ENCODE measurements around the gene BNC2. TPM values are rescaled to one million over a fixed set of nuclear protein-coding genes. Genes with fewer than 3 reads are reported as not detected.

The BNC2 gene
- total and polyA plus RNA-seq, 4 donors, result 3.1 to 51.2 (median 16.9) TPM

GRCh38 chr9:16625811-16626210 is 244.7 kb downstream of the BNC2 start:
- H3K27me3 ChIP-seq (ENCODE audit: control insufficient read depth, insufficient read depth, low read length), result peaks cover 3% of the 10 kb centered on the region
- H3K4me3 ChIP-seq (ENCODE audit: low read depth, low read length), result no peak overlapping the region
- DNase-seq (ENCODE audit: low read depth in 4 of 6, low spot score in 6 of 6), result peak in 1 of 6 donors; percentile 27
- no peak overlapping the region for H3K27ac ChIP-seq (ENCODE audit: low read depth, low read length)
- H3K9me3 ChIP-seq (ENCODE audit: control insufficient read depth, insufficient read depth, low read length), result no peaks in the 10 kb centered on the region
- WGBS (ENCODE audit: insufficient coverage), result no CpG with 5 or more reads among the region's 1 CpG
- no peaks in the 10 kb centered on the region for H3K4me1 ChIP-seq (ENCODE audit: control insufficient read depth, insufficient read depth, low read length)
- no peaks in the 10 kb centered on the region for H3K36me3 ChIP-seq (ENCODE audit: control insufficient read depth, insufficient read depth, low read length)

DNA sequence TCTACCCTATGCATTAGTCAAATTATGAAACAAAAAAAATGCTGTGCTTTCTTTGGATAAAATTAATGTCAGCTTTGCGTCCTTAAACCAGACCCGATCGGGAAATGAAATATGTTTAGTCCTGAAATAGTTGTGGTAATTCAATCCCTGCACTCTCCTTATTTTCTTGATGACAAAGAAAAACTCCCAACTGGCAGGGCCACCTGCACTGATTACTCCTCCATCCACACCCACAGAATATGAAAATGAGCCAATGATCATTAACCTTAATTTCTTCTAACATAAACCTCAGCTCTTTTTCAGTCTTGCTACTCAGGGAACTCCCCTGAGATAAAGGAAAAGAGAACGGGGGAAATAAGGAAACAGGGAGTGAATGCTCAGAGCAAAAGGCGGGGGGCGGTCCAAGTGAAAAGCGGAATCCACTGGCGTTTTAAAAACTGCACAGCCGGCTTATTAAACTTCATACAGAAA is 245.3 kb downstream of the BNC2 start:
- Histone ChIP-seq H3K4me1 (ENCODE audit: control insufficient read depth, insufficient read depth, low read length) (no peaks in the 10 kb centered on the region), H3K4me3 (ENCODE audit: low read depth, low read length) (no peak overlapping the region), H3K27ac (ENCODE audit: low read depth, low read length) (no peak overlapping the region), H3K27me3 (ENCODE audit: control insufficient read depth, insufficient read depth, low read length) (peaks cover 3% of the 10 kb centered on the region), H3K36me3 (ENCODE audit: control insufficient read depth, insufficient read depth, low read length) (no peaks in the 10 kb centered on the region), H3K9me3 (ENCODE audit: control insufficient read depth, insufficient read depth, low read length) (no peaks in the 10 kb centered on the region)
- no peak for DNase-seq (ENCODE audit: low read depth in 4 of 6, low spot score in 6 of 6)
- 88% methylated on average over 3 of the region's 9 CpGs for WGBS (ENCODE audit: insufficient coverage)

DNA sequence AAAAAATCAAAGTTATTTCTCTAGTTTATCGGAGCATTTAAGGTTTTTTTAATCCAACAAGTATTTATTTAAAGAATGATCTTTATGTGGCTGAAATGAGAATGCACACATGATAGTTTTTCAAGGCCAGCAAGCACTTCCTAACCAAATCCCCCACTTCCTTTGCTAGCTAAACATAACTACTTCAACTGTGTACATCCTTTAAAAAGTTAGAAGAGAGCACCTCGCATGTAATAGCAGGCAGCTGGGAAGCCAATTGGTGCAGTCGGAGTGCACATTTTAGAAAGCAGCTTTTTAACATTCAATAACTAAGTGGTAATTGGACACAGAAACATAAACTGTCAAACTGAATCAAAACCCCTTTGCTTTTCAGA is 245.7 kb downstream of the BNC2 start:
- no peak for DNase-seq (ENCODE audit: low read depth in 4 of 6, low spot score in 6 of 6)
- Histone ChIP-seq H3K27me3 (ENCODE audit: control insufficient read depth, insufficient read depth, low read length) (peaks cover 3% of the 10 kb centered on the region), H3K4me1 (ENCODE audit: control insufficient read depth, insufficient read depth, low read length) (no peaks in the 10 kb centered on the region), H3K27ac (ENCODE audit: low read depth, low read length) (no peak overlapping the region), H3K9me3 (ENCODE audit: control insufficient read depth, insufficient read depth, low read length) (no peaks in the 10 kb centered on the region), H3K36me3 (ENCODE audit: control insufficient read depth, insufficient read depth, low read length) (no peaks in the 10 kb centered on the region), H3K4me3 (ENCODE audit: low read depth, low read length) (no peak overlapping the region)
- no CpG with 5 or more reads among the region's 3 CpGs for WGBS (ENCODE audit: insufficient coverage)

- H3K4me1 ChIP-seq (ENCODE audit: control insufficient read depth, insufficient read depth, low read length), result no peaks in the 10 kb centered on the region
- H3K36me3 ChIP-seq (ENCODE audit: control insufficient read depth, insufficient read depth, low read length), result no peaks in the 10 kb centered on the region
- peaks cover 3% of the 10 kb centered on the region for H3K27me3 ChIP-seq (ENCODE audit: control insufficient read depth, insufficient read depth, low read length)
- 57% methylated on average over 2 of the region's 6 CpGs for WGBS (ENCODE audit: insufficient coverage)
- no peaks in the 10 kb centered on the region for H3K9me3 ChIP-seq (ENCODE audit: control insufficient read depth, insufficient read depth, low read length)
- H3K27ac ChIP-seq (ENCODE audit: low read depth, low read length), result no peak overlapping the region
- no peak overlapping the region for H3K4me3 ChIP-seq (ENCODE audit: low read depth, low read length)
- DNase-seq (ENCODE audit: low read depth in 4 of 6, low spot score in 6 of 6), result no peak
Observed at GRCh38 chr9:16623989-16624743, 246.3 kb downstream of the BNC2 start.

DNA sequence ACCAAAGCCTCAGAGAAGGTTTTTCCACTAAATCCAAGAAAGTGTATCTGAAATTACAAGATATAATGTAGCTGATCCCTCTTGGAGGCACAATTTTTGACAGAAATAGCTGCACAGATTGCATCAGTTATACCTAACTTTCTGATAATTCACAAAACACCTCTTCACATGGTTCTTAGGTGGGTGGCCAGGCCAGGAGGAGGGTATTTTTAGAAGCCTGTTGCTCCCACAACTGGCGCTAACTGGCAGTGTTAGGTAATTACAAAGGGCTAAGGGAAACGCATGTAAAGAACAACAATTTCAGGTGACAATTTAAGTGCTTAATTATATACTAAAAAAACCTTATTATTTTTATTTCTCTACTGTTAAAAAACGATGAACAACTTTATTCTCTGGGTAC is 247.9 kb downstream of the BNC2 start:
- WGBS (ENCODE audit: insufficient coverage), result no CpG with 5 or more reads among the region's 3 CpGs

DNA sequence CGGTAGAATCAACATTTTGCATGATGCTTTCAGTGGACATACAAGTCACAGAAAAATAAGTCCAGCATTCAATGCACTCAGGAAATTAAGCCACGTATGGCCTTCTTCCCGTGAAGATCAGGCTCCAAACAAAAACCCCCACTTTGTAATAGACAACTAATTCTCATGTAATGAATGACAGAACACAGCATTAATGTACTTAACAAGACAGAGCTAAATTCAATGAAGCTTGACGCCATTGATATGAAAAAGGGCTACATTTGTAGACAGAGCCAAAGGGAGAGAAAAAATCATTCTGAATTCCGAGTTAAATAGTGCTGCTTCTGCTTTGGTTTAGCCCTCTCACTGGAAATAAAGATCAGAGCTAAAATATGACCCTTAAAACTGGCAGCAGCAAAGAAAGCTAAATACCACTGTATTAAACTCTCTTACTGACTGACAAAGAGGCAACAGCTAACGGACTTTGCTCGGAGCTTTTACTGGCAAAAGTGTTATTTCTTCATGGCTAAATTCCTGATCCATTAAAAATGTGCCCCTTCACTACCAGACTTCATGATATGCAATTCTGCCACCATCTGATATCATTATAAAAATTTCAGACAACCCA is 250.5 kb downstream of the BNC2 start:
- H3K9me3 ChIP-seq (ENCODE audit: control insufficient read depth, insufficient read depth, low read length), result no peaks in the 10 kb centered on the region
- no peaks in the 10 kb centered on the region for H3K4me1 ChIP-seq (ENCODE audit: control insufficient read depth, insufficient read depth, low read length)
- no peak overlapping the region for H3K4me3 ChIP-seq (ENCODE audit: low read depth, low read length)
- no peaks in the 10 kb centered on the region for H3K27me3 ChIP-seq (ENCODE audit: control insufficient read depth, insufficient read depth, low read length)
- peak overlapping the region; percentile 22 for H3K27ac ChIP-seq (ENCODE audit: low read depth, low read length)
- no peaks in the 10 kb centered on the region for H3K36me3 ChIP-seq (ENCODE audit: control insufficient read depth, insufficient read depth, low read length)
- 67% methylated on average over 2 of the region's 7 CpGs for WGBS (ENCODE audit: insufficient coverage)
- peak in 1 of 6 donors; percentile 31 for DNase-seq (ENCODE audit: low read depth in 4 of 6, low spot score in 6 of 6)

More for the DNA sequence above, 247.9 kb downstream of the BNC2 start:
- no peak for DNase-seq (ENCODE audit: low read depth in 4 of 6, low spot score in 6 of 6)
- no peak overlapping the region for H3K27ac ChIP-seq (ENCODE audit: low read depth, low read length)
- H3K4me3 ChIP-seq (ENCODE audit: low read depth, low read length), result no peak overlapping the region
- H3K4me1 ChIP-seq (ENCODE audit: control insufficient read depth, insufficient read depth, low read length), result no peaks in the 10 kb centered on the region
- H3K36me3 ChIP-seq (ENCODE audit: control insufficient read depth, insufficient read depth, low read length), result no peaks in the 10 kb centered on the region
- no peaks in the 10 kb centered on the region for H3K27me3 ChIP-seq (ENCODE audit: control insufficient read depth, insufficient read depth, low read length)
- no peaks in the 10 kb centered on the region for H3K9me3 ChIP-seq (ENCODE audit: control insufficient read depth, insufficient read depth, low read length)

- Histone ChIP-seq H3K36me3 (ENCODE audit: control insufficient read depth, insufficient read depth, low read length) (no peaks in the 10 kb centered on the region), H3K27me3 (ENCODE audit: control insufficient read depth, insufficient read depth, low read length) (no peaks in the 10 kb centered on the region), H3K27ac (ENCODE audit: low read depth, low read length) (peak overlapping the region; percentile 22), H3K4me1 (ENCODE audit: control insufficient read depth, insufficient read depth, low read length) (no peaks in the 10 kb centered on the region), H3K9me3 (ENCODE audit: control insufficient read depth, insufficient read depth, low read length) (no peaks in the 10 kb centered on the region), H3K4me3 (ENCODE audit: low read depth, low read length) (no peak overlapping the region)
- DNase-seq (ENCODE audit: low read depth in 4 of 6, low spot score in 6 of 6), result peak in 1 of 6 donors; percentile 26
Observed at GRCh38 chr9:16619402-16619801, 251.1 kb downstream of the BNC2 start.

DNA sequence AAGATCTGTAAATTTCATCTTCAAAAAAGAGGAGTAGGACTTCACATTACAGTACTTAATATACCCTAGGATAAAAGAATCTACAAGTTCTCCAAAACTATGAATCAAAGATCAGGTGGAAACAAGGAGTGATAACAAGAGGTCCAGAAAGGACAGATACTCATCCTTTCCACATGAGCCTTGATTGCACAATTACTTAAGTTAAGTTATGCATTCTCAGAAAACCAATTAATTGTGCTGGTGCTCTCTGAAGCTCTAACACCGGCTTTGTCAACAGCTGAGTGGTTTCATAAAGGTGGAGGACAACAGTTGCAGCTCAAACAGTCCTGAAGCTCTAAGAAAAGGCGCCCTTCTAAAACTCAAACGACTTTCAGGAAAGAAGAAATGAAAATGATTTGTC is 251.9 kb downstream of the BNC2 start:
- 80% methylated on average over 1 of the region's 3 CpGs for WGBS (ENCODE audit: insufficient coverage)
- no peak for DNase-seq (ENCODE audit: low read depth in 4 of 6, low spot score in 6 of 6)
- H3K4me3 ChIP-seq (ENCODE audit: low read depth, low read length), result no peak overlapping the region

GRCh38 chr9:16616686-16617085 is 253.8 kb downstream of the BNC2 start:
- Histone ChIP-seq H3K36me3 (ENCODE audit: control insufficient read depth, insufficient read depth, low read length) (no peaks in the 10 kb centered on the region), H3K27me3 (ENCODE audit: control insufficient read depth, insufficient read depth, low read length) (no peaks in the 10 kb centered on the region), H3K9me3 (ENCODE audit: control insufficient read depth, insufficient read depth, low read length) (no peaks in the 10 kb centered on the region), H3K27ac (ENCODE audit: low read depth, low read length) (no peak overlapping the region), H3K4me3 (ENCODE audit: low read depth, low read length) (no peak overlapping the region), H3K4me1 (ENCODE audit: control insufficient read depth, insufficient read depth, low read length) (no peaks in the 10 kb centered on the region)
- no peak for DNase-seq (ENCODE audit: low read depth in 4 of 6, low spot score in 6 of 6)
- no CpG with 5 or more reads among the region's 2 CpGs for WGBS (ENCODE audit: insufficient coverage)

More for the DNA sequence above, 251.9 kb downstream of the BNC2 start:
- H3K9me3 ChIP-seq (ENCODE audit: control insufficient read depth, insufficient read depth, low read length), result no peaks in the 10 kb centered on the region
- no peaks in the 10 kb centered on the region for H3K36me3 ChIP-seq (ENCODE audit: control insufficient read depth, insufficient read depth, low read length)
- no peaks in the 10 kb centered on the region for H3K27me3 ChIP-seq (ENCODE audit: control insufficient read depth, insufficient read depth, low read length)
- no peaks in the 10 kb centered on the region for H3K4me1 ChIP-seq (ENCODE audit: control insufficient read depth, insufficient read depth, low read length)
- no peak overlapping the region for H3K27ac ChIP-seq (ENCODE audit: low read depth, low read length)

- Histone ChIP-seq H3K4me1 (ENCODE audit: control insufficient read depth, insufficient read depth, low read length) (no peaks in the 10 kb centered on the region), H3K36me3 (ENCODE audit: control insufficient read depth, insufficient read depth, low read length) (no peaks in the 10 kb centered on the region), H3K9me3 (ENCODE audit: control insufficient read depth, insufficient read depth, low read length) (no peaks in the 10 kb centered on the region), H3K27ac (ENCODE audit: low read depth, low read length) (no peak overlapping the region), H3K4me3 (ENCODE audit: low read depth, low read length) (no peak overlapping the region), H3K27me3 (ENCODE audit: control insufficient read depth, insufficient read depth, low read length) (no peaks in the 10 kb centered on the region)
- no peak for DNase-seq (ENCODE audit: low read depth in 4 of 6, low spot score in 6 of 6)
- WGBS (ENCODE audit: insufficient coverage), result no CpG with 5 or more reads among the region's 4 CpGs
Observed at GRCh38 chr9:16615451-16615850, 255.0 kb downstream of the BNC2 start.

All from spinal cord (tissue), 10 donors.